ENCODE data around the gene CEP85L.

CEP85L gene

GRCh38 chr6:118651282-118652050 lies at the start of gene CEP85L:
Gene CEP85L (minus strand): TSS chr6:118651591. CDS start chr6:118651269, 322 bp downstream.
- H3K27ac ChIP-seq: peak within 1 kb of the TSS; percentile 71
- TF ChIP-seq CTCF (IDR thresholded peaks at IDR 0.05) (no peak), ZFX (IDR thresholded peaks at IDR 0.05; ENCODE audit: borderline replicate concordance) (no peak)

- no peak for TF ChIP-seq ZFX (IDR thresholded peaks at IDR 0.05; ENCODE audit: borderline replicate concordance)
- TF ChIP-seq CTCF (IDR thresholded peaks at IDR 0.05): no peak
- no peak overlapping the region for H3K27ac ChIP-seq
Measured at GRCh38 chr6:118700531-118700930, 49.1 kb upstream of the CEP85L start.

GRCh38 chr6:118697554-118697953 lies 46.2 kb upstream of the CEP85L start:
- no peak overlapping the region for H3K27ac ChIP-seq
- TF ChIP-seq CTCF (IDR thresholded peaks at IDR 0.05): no peak
- TF ChIP-seq ZFX (IDR thresholded peaks at IDR 0.05; ENCODE audit: borderline replicate concordance): no peak

- no peak for TF ChIP-seq CTCF (IDR thresholded peaks at IDR 0.05)
- no peak for TF ChIP-seq ZFX (IDR thresholded peaks at IDR 0.05; ENCODE audit: borderline replicate concordance)
- no peak overlapping the region for H3K27ac ChIP-seq
Measured at GRCh38 chr6:118696271-118696670, 44.9 kb upstream of the CEP85L start.

GRCh38 chr6:118693562-118693961 lies 42.2 kb upstream of the CEP85L start:
- no peak overlapping the region for H3K27ac ChIP-seq
- TF ChIP-seq ZFX (IDR thresholded peaks at IDR 0.05; ENCODE audit: borderline replicate concordance) (no peak), CTCF (IDR thresholded peaks at IDR 0.05) (no peak)

- H3K27ac ChIP-seq: no peak overlapping the region
- no peak for TF ChIP-seq CTCF (IDR thresholded peaks at IDR 0.05)
- TF ChIP-seq ZFX (IDR thresholded peaks at IDR 0.05; ENCODE audit: borderline replicate concordance): no peak
Measured at GRCh38 chr6:118685823-118686449, 34.5 kb upstream of the CEP85L start.
